Chondrocyte (in vitro differentiated cells): Measurements from ENCODE around the gene HEATR3. TPM values are rescaled to one million over a fixed set of nuclear protein-coding genes. Genes with fewer than 3 reads are reported as not detected.

Source experiments
- DNase-seq: peaks from one replicate; pipeline ENCODE4 v3.0.0; 2021; ENCODE audit warnings: mixed read lengths, low spot score
- H3K27ac Mint-ChIP-seq: one replicate; pipeline ENCODE4 v1.8.0; 2021; ENCODE audit warnings: mild to moderate bottlenecking, moderate library complexity, mixed read lengths; ENCODE audit not compliant: unreplicated experiment
- H3K27me3 Mint-ChIP-seq: 2 replicates; pipeline ENCODE4 v1.8.0; 2021; ENCODE audit warnings: low read depth, mixed read lengths
- H3K36me3 Mint-ChIP-seq: 2 replicates; pipeline ENCODE4 v1.8.0; 2021; ENCODE audit warnings: low read depth, mixed read lengths
- H3K4me1 Mint-ChIP-seq: 2 replicates; pipeline ENCODE4 v1.8.0; 2021; ENCODE audit warnings: low read depth, mild to moderate bottlenecking, mixed read lengths
- H3K4me3 Mint-ChIP-seq: one replicate; pipeline ENCODE4 v1.8.0; 2021; ENCODE audit warnings: mild to moderate bottlenecking, moderate library complexity, mixed read lengths; ENCODE audit not compliant: unreplicated experiment
- H3K9me3 Mint-ChIP-seq: 2 replicates; pipeline ENCODE4 v1.8.0; 2021; ENCODE audit warnings: low read depth, mixed read lengths
- total RNA-seq: library from RNA; stranded (reverse); gene quantifications from 3 replicates; pipeline ENCODE4 v1.2.1, GENCODE V29; 2021
- TF ChIP-seq, protein P1 (sequence below): fragments of 200-600 bp; sonication (generic); IDR thresholded peaks from 2 replicates; pipeline ENCODE4 v1.5.0; 2021; ENCODE audit warnings: antibody characterized with exemption, mild to moderate bottlenecking, moderate library complexity

The HEATR3 gene
- total RNA-seq, 1 donor from 2014 or later = 17.3 TPM

DNA sequence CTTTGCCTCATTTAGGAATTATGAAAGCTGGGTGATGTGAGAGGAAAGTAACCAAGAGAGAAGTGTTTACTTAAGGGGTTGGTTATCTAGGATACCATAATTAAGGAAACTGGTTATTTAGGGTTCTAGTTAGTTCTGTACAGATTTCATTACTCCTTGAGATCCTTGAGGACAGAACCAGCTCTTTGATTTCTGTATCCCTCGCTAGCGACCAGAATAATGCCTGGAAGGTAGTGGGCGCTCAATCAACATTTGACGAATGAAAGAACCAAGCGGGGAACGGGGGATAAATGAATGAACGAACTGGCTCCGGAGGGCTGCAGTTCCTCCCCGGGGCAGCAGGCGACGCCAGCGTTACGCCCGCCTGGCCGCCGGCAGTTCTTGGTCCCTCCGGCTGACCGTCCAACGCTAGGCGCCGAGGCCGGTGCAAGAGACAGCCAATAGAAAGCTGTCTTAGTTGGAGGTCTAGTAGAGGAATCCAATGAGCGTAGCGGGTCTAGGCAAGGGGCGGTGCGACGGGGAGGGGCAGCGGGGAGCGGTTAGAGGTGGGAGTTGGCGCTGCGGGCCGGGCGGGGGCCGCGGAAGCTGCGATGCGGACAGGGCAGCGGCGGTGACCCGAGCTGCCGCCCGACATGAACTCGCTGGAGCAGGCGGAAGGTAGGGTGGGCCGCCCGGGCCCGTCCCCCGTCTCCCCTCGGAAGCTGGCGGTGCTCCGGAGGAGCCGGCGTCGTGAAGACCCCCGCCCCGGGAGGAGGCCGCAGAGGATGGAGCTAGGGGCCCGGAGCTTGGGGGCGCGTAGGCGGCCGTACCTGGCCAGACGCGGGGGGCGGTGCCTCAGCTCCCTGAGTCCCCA, 40.9 kb upstream of the HEATR3 start, which contains the start of gene CNEP1R1:
CNEP1R1 (plus strand) TSS at position 542 of the 853 bp plus-strand sequence; CDS start at position 633, 91 bp downstream.
- H3K27me3 Mint-ChIP-seq = peaks cover 14% of the 10 kb centered on the region
- H3K27ac Mint-ChIP-seq = peak within 1 kb of the TSS; percentile 74

DNA sequence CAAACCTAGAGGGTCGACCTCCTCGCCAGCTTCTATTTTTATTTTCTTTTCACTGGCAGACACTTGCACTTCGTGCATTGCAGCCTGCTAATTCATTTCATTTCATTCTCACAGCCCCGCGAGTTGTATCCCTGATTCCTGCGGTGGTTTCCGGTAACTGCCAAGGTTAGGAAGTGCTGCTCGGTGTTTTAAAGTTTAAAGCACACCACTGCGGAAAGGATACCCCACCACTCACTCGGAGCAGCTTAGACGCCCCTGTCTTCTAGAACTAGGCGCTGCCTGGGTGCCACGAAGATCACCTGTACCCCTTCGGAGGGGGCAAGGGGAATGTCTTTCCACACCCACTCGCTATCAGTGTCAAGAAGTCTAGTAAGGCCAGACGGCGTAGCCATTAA, 40.2 kb upstream of the HEATR3 start:
- peaks cover 15% of the 10 kb centered on the region for H3K4me1 Mint-ChIP-seq
- peaks cover 13% of the 10 kb centered on the region for H3K27me3 Mint-ChIP-seq
- H3K4me3 Mint-ChIP-seq = peak overlapping the region; percentile 92
- H3K9me3 Mint-ChIP-seq = no peaks in the 10 kb centered on the region
- TF ChIP-seq, protein P1, sequence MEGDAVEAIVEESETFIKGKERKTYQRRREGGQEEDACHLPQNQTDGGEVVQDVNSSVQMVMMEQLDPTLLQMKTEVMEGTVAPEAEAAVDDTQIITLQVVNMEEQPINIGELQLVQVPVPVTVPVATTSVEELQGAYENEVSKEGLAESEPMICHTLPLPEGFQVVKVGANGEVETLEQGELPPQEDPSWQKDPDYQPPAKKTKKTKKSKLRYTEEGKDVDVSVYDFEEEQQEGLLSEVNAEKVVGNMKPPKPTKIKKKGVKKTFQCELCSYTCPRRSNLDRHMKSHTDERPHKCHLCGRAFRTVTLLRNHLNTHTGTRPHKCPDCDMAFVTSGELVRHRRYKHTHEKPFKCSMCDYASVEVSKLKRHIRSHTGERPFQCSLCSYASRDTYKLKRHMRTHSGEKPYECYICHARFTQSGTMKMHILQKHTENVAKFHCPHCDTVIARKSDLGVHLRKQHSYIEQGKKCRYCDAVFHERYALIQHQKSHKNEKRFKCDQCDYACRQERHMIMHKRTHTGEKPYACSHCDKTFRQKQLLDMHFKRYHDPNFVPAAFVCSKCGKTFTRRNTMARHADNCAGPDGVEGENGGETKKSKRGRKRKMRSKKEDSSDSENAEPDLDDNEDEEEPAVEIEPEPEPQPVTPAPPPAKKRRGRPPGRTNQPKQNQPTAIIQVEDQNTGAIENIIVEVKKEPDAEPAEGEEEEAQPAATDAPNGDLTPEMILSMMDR = no peak
- peak overlapping the region; percentile 74 for H3K27ac Mint-ChIP-seq
- DNase-seq = no peak
- H3K36me3 Mint-ChIP-seq = peaks cover 3% of the 10 kb centered on the region

More for the DNA sequence above, 40.9 kb upstream of the HEATR3 start, which contains the start of gene CNEP1R1:
- H3K4me1 Mint-ChIP-seq = peaks cover 15% of the 10 kb centered on the region
- peak; percentile 98 for DNase-seq
- TF ChIP-seq, protein P1 = peak; percentile 95
- peak within 1 kb of the TSS; percentile 92 for H3K4me3 Mint-ChIP-seq
- peaks cover under 1% of the 10 kb centered on the region for H3K36me3 Mint-ChIP-seq
- H3K9me3 Mint-ChIP-seq = no peaks in the 10 kb centered on the region

DNA sequence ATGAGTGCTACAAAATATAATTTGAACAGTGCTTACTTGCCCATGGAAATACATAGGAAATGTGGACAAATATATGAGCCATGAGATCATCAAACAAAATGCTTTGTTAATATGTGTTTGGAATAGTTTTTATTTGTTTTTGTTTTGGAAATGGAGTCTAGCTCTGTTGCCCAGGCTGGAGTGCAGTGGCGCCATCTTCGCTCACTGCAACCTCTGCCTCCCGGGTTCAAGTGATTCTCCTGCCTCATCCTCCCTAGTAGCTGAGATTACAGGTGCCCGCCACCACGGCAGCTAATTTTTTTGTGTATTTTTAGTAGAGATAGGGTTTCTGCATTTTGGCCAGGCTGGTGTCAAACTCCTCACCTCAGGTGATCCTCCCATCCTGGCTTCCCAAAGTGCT, 37.9 kb upstream of the HEATR3 start:
- H3K9me3 Mint-ChIP-seq = no peaks in the 10 kb centered on the region
- H3K27ac Mint-ChIP-seq = no peak overlapping the region
- TF ChIP-seq, protein P1 = no peak
- no peaks in the 10 kb centered on the region for H3K27me3 Mint-ChIP-seq
- no peak for DNase-seq
- H3K4me3 Mint-ChIP-seq = no peak overlapping the region
- H3K4me1 Mint-ChIP-seq = peaks cover 15% of the 10 kb centered on the region
- peaks cover 10% of the 10 kb centered on the region for H3K36me3 Mint-ChIP-seq

DNA sequence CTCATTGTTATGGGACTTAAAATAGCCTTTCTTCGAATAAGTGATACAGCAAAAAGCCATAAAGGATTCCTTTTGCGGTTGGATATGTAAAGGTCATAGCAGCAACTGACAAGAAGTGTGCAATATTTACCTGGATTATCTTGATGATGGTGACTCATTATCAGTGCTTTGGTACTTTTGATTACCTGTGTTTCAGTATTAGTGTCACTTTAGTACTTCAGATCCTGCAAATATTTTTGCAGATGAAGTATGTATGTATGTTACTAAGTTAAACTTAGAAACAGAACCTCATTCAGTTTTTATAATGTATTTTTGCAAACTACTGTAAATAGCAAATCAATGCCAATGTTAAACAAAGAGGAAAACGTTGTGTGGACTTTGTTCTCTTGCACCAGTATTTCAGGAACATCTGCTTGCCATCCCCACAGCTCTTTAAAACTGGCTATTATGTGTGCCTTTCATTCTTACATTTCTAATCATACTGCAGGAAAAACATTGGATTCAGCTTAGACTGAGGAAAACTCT, 30.2 kb upstream of the HEATR3 start:
- peaks cover 25% of the 10 kb centered on the region for H3K36me3 Mint-ChIP-seq
- no peaks in the 10 kb centered on the region for H3K9me3 Mint-ChIP-seq
- no peaks in the 10 kb centered on the region for H3K27me3 Mint-ChIP-seq
- H3K27ac Mint-ChIP-seq = no peak overlapping the region
- TF ChIP-seq, protein P1 = no peak
- no peak overlapping the region for H3K4me3 Mint-ChIP-seq
- H3K4me1 Mint-ChIP-seq = peaks cover 3% of the 10 kb centered on the region
- DNase-seq = no peak

DNA sequence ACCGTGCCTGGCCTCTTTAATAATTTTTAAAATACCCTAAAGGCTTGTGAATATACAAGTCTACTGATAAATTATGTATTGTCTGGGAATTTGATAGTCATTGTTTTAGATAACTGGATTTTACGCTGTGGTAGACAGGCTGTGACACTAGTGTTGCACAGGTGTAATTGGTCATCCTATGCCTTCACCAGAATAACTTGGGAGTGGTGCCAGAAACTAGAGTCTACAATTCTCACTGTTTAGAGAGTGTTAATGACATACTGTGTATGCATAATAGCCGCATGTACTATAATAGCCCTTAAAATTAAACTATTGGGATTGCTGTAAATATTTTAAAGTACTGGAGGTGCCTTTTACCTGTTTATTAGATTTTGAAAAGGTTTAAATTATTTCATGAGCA, 29.3 kb upstream of the HEATR3 start:
- DNase-seq = no peak
- Mint-ChIP-seq H3K36me3 (peaks cover 21% of the 10 kb centered on the region), H3K4me1 (peaks cover 3% of the 10 kb centered on the region), H3K4me3 (no peak overlapping the region), H3K27me3 (no peaks in the 10 kb centered on the region), H3K27ac (no peak overlapping the region), H3K9me3 (no peaks in the 10 kb centered on the region)
- TF ChIP-seq, protein P1 = no peak
